UCSD-AML1 (cell line): Measurements from ENCODE around the gene BTBD9.
"Not testable (repeated sequence)": the region's sequence is repeated elsewhere in the genome, so short reads cannot be mapped to it uniquely, and the experiment has no call there.

Experiments
- DNase-seq: peaks from one replicate; lab custom pipeline; 2025; ENCODE audit not compliant: unreplicated experiment; lab: John Stamatoyannopoulos, UW

BTBD9 gene

DNA sequence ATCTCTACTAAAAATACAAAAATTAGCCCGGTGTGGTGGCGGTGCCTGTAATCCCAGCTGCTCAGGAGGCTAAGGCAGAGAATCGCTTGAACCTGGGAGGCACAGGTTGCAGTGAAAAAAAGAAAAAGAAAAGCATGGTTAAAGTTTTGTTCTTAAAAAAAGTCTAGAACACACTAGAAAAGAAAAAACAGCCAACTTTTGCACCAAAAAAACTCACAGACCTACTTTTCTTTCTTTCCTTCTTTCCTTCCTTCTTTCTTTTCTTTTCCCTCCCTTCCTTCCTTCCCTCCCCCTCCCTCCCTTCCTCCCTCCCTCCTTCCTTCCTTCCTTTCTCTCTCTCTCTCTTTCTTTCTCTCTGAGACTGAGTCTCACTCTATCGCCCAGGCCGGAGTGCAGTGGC lies 204.4 kb downstream of the BTBD9 start:
- DNase-seq = no peak

DNA sequence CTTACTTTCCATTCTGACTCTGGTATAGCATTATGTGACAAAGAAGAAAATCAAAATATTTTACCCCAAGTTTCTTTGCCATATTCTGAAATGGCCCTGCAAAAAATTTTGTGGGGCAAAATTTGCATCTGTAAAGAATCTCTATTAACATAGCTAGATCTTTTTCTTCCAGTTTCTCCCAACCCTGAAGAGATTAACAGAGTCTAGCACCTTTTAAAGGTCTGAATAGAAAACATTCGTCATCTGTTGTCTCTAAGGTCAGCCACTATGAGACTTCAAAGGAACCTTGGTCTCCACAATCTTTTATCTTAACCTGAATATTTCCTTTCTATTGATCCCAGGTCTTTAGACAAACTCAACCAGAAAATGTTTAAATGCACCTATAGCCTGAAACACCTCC lies 205.7 kb downstream of the BTBD9 start:
- DNase-seq = no peak

DNA sequence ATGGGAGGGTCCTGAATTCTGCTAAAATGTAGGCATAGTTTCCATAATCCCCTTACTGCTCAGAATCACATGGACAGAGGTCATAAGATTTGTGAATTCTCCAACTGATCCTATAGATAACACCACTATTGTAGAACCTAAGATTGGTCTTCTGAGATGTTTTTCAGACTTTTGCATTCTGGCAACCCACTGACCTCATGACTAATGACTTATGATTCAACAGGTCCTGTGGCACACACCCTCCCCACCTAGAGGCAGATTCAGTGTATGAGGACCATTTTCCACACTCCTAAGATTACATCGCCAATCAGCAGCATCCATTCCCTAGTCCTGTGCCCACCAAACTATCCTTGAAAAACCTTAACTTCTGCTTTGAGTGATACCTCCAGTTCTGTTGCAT lies 207.2 kb downstream of the BTBD9 start:
- DNase-seq = no peak

DNA sequence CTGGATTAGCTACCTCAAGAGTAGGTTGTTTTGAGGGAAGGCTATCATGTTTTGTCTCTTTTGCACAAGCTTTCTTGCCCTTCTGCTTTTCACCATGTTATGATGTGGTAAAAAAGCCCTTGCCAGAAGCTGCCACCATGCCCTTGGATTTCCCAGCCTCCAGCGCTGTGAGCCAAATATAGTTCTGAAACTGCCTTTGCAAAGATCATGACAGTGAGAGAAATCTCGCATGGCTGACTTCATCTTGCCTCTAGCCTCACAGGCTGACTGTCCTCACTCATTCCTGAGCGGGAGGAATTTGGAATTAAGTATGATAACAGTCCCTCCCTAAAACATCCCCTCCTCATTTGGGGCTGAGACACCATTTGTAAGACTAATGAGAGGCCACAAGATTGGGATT lies 207.7 kb downstream of the BTBD9 start:
- no peak for DNase-seq

DNA sequence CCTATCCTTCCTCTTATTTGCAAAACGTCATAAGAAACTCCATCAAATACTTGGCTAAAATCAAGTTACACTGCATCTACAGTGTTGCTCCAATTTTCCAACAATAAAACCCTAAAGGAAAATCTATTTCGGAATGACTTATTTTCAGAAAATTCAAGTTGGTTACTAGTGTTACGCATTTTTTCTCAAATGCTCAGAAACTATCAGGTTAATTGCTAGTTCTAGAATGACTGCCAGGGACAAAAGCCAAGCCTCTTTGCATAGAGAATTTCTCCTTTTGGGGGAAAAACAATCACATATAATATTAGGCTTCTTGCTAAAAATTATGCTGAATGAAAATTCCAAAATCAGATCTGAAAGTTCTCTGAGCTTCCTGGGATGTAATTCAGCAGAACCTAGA lies 210.2 kb downstream of the BTBD9 start:
- DNase-seq = no peak

DNA sequence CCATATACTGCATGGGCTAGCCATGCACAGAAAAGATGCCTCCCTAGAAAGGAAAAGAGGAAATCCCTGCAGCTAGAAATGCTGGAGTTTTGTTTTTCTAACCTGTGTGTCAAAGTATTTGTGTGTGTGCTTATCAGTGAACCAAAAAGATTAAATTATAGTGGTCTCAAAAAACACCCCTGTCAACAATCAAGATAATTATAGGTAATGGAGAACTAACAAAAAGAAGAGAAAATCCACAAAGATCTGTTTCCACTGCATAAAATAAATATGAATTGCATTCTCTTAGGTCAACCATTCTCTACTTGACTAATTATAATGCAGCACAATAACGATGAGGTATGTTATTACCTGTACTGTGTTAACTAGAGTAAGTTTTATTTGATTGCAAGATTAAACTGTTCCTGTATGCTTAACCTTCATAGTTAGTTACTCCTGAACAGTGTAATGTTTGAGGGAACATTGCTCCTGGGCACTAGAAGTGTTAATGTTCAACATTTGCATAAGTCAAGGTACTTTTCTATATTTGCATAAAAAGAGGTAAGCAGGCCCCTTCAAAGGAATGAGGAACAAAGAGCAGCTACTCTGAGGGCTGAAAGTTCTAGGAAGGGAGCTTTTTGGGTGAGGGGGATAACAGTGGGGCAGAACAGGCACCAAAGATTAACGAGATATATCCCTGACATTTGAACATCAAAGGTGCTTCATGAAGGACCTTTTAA lies 212.1 kb downstream of the BTBD9 start:
- no peak for DNase-seq

DNA sequence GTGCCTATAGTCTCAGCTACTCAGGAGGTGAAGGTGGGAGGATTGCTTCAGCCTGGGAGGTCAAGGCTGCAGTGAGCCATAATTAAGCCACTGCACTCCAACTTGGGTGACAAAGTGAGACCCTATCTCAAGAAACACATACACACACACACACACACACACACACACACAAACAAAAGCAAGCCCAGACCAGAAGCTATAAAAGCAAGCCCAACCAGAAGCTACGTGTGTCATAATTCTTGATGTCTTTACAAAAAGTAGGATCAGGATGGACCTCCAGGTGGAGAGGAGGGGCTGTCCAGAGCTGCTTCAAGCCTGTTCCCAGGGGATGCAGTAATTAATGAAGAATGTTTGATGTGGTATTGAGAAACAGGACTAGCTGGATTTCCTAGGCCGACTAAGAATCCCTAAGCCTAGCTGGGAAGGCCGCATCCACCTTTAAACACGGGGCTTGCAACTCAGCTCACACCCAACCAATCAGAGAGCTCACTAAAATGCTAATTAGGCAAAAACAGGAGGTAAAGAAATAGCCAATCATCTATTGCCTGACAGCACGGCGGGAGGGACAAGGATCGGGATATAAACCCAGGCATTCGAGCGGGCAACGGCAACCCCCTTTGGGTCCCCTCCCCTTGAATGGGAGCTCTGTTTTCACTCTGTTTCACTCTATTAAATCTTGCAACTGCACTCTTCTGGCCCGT lies 213.8 kb downstream of the BTBD9 start:
- not testable (repeated sequence) for DNase-seq

DNA sequence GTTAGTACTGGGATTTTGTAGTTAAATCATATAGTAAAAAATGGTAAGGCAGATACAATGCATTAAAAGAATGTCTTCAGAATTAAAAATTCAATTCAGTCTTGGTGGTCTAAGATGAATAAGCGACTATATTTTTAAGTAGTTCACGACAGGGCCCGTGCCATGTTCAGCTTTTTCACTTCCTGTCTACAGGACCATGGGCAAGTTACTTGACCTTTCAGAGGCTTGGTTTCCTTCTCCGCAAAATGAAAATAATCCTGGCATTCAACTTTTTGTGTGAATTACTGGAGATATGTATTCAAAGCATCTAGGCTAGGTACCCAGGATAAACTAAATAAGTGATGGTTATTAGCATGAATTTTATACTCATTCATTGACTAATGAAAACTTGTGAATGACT lies 216.0 kb downstream of the BTBD9 start:
- no peak for DNase-seq

DNA sequence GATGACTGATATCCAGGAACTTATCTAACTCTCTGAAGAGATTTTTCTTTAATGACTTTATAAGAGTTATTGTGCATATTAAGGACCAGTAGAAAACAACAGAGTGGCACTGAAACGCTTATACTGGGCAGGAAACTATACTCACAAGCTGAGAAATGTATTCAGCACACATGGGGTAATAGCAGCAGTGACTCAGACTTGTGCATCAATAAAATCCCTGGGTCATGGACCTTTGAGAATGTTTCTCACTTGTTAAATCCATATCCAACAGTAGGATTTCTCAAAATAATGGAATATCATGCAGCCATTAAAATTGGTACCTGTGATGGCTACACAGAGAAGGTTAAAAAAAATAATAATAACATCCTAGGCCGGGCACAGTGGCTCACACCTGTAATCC lies 219.5 kb downstream of the BTBD9 start:
- no peak for DNase-seq

DNA sequence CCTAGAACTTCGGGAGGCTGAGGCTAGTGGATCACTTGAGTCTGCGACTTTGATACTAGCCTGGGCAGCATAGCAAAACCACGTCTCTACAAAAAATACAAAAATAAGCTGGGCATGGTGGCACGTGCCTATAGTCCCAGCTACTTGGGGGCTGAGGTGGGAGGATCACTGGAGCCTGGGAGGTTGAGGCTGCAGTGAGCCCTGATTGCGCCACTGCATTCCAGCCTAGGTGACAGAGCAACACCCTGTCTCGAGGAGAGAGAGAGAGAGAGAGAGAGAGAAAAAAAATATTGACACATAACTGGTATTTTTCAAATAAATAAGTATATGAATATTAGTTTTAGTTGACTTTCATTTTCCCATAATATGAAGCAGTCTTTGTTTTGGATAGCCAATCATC lies 222.2 kb downstream of the BTBD9 start:
- DNase-seq = no peak

DNA sequence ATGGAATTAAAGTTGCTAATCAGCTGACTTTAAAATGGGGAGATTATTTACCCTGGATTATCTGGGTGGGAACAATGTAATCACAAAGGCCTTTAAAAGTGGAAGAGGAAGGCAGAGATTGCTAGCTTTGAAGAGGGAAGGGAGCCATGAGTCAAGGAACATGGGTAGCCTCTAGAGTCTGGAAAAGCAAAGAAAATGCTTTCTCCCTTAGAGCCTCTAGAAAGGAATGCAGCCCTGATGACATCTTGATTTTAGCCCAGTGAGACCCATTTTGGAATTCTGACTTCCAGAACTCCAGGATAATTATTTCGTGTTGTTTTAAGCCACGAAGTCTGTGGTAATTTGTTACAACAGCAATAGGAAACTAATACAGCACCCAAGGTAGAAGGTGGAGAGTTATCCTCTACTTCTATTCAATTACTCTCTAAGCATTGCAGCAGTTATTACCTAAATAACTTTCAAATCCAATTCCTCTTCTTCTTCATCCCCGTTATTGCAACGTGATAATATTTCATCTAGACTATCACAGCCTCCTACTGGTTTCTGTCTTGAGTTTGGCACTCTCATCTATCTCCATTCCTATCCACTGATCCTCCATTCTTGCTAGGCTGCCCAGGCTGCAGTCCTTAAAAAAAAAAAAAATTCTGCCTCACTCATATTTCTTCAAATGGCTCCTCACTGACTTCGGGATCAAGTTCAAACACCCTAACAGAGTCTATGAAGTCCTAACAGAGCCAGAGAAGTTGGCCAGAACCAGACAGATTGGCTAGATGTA lies 224.3 kb downstream of the BTBD9 start:
- DNase-seq = no peak

DNA sequence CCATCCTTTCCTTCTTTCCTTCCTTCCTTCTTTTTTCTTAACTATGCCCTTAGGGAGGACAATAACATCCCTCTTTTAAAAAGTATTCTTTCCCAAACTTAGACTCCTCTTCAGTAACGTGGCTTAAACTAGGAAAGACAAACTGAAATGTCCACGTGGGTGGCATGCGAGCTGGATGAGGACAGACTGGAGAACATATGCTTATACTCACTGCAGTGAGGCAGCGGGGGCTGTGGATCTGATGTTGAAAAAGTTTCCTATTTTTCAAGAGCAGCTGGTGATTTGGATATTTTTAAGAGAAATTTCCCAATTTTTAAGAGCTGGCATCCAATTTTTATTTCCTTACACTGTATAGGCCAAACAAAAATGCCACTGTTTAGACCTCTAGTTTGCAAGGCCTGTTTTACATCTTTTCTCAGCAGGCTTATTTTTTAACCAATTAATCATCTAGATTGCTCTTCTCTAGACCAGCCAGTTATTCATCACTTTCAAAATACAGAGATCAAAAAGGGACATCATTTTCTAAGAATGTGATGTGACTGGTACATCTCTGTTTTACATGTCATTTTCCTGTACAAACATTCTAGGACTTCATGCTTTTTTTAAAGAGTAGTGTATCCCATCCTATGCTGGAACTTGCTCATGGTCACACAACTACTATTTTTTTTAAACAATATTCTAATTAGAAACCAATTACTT lies 226.5 kb downstream of the BTBD9 start:
- no peak for DNase-seq

DNA sequence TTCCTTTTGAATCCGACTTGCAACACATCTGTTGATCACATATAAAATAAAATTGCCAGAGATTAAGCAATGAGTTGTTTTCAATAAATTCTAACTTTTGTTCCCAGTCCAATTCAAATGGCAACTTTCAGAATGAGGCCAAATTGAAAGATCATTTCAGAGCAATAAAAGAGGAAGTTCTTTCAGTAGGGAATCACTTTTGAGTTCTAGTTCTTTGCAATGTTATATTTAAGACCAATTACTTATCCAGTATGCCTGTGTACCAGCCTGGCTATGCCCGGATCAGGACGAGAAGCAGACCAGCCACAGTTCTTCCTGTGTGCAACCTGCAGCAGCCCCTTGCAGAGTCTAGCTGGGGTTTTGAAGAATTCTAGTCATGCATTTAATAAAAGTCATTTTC lies 232.5 kb downstream of the BTBD9 start:
- DNase-seq = peak; percentile 19

DNA sequence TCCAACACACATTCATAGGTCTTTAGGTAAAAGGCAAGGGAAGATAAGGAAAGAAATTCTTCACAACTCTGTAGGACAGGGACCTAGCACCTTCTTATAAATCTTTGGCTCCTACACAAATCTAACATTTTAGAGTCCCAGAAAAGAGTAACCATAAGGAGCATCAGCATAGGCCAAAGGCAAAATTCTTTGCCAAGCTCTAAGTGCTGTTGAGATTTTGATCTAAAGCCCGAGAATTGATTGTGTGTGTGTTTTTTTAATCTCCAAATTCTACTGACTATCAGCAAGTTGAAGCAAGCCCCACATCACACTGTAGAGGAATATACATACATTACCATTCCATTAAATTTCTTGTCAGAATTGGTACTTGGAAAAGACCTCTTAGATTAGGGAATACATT lies 233.6 kb downstream of the BTBD9 start:
- DNase-seq = no peak

DNA sequence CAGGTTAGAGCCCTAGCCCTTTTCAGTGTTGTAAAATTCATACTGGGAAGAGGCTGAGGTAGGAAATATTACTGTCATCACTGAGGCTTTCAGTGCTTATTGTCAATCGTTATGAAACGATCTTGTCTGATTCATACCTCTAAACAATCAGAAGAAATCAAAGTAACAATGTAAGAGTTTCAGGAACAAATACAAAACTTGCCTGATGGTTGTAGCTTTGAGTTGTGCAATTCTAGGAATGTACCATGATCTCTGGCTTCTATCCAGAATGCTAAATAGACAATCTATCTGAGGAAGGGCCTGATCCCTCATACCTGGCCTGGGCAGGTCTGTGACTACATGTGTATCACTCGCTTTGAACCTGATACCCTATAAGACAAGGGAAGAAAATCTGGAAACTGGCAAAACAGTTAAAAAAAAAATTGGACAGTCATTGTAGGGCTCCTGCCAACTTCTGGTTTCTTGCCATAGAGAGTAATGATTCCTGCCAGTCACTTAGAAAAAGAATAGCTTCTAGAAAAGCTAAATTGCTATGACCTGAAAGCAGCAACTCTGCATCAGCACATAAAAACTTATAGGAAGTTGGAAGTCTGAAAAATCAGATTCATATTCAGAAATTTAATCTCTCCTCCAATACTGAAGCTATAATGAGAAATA lies 234.7 kb downstream of the BTBD9 start:
- DNase-seq = no peak

DNA sequence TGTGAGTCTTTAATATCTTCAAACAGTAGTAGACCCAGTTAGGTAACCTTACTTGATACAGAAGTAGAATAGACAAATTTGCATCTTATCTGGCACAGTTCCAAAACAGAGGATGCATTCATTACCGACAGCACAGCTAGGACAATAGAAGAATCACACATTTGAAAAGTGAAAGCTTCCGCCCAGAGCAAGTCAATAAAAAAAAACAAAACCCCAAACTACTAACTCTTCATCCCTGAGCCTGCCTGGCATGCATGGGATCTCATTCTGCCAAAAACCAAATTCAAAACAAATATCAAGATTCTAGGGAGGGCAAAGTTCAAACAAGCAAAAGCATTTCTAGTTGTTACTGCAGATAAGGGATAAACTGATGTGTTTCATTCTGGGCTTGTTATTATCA lies 235.4 kb downstream of the BTBD9 start:
- DNase-seq = no peak

DNA sequence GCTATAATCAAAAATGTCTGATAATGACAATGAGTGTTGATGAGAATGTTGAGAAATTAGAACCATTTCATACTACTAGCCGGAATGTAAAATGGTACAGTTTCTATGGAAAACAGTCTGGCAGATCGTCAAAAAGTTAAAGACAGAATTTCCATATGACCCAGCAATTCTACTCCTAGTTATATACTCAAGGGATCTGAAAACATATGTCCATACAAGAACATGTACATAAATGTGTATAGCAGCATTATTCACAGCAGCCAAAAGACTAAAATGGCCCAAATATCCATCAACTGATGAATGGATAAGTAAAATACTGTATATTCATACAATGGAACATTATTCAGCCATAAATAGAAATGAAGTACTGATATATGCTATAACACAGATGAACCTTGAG lies 236.2 kb downstream of the BTBD9 start:
- DNase-seq = no peak

DNA sequence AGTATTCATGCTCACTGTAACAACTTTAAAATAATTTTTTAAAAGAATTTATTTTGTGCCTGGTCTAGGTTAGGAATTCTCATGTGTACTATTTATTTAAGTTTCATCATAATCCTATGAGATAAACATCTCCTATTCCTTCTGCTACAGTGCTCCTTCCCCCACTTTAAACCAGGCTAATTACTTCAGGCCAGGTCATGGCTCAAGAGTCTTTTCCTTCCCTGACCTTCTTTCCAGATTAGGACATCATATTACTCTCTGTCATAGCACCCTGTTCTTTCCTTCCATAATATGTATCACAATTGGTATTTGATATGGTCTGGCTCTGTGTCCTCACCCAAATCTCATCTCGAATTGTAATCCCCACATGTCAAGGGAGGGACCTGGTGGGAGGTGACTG lies 239.0 kb downstream of the BTBD9 start:
- no peak for DNase-seq

DNA sequence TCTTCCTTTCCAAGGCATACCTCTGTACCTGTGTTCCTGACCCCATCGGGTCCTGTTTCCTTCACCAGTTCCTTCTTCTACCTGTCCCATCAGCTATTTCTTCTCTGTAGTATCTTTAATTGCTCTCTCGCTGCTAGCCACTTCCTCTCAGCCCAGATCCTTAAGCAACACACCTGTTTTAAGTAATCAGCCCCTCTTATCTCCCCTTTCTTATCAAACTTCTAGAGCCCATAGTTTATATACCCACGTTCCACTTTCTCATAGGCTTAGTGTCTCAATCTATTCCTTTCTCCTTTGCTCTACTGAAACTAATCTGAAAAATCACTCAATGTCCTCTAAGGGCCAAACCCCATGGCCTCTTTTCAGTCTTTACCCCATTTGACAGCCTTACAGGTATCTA lies 239.6 kb downstream of the BTBD9 start:
- DNase-seq = no peak

DNA sequence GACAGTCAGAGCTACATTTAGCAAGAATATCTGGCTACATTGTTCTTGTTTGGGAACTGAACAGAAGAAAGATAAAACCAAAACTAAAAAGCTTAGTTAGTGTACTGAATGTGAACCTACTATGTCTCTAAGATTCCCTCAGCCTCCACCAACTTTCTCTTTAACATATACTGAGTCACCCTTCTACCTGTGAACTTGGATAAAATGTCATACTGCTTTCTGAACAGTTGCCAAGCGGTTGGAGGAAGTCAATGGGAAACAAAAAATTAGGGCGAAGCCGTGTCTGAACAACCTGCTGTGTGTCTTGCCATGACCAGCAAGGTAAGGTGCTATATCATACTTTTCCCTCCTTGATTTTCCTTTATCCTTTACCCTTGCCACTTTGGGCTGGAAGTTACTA lies 243.5 kb downstream of the BTBD9 start:
- DNase-seq = no peak

DNA sequence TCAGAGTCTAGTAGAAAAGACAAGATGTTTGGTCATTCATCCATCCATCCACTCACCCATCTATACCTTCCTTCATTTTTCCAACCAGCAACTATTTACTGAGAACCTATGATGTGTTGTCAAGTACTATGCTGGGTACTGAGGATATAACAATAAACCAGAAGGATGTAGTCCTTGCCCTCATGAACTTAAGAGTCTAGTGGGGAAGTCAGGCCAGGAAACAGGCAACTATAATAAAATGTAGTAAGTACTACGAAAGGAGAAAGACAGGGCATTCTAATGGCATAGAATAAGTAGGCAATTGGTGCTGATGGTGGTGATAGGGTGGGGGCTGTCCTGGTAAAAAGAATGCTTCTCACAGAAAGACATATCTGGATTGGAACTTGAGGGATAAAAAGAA lies 245.7 kb downstream of the BTBD9 start:
- DNase-seq = no peak
